COLO668 (cell line): ENCODE measurements around the gene HCFC1R1.

Source experiments
- DNase-seq: peaks from one replicate; lab custom pipeline; 2025; ENCODE audit not compliant: unreplicated experiment; lab: John Stamatoyannopoulos, UW

HCFC1R1 gene

GRCh38 chr16:2979669-2980226 lies 44.0 kb downstream of the HCFC1R1 start:
- peak; percentile 38 for DNase-seq

DNA sequence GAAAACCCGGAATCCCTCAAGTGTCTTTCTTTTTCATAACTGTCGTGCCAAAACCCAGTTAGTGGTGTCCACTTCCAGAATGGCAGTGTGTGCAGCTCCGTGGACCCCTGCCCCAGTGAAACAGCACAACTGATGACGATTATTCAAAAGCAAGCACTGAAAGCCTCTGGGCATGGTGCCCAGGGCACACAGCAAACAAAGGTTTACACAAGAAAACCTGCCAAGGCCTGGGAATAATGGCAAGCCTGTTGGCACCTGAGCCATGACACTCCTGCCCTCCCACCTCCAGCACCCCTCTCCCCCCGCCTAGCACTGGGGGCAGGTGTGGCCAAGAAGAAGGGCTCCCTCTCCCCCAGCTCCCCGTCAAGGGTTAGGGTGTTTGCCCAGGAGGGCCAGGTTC lies 46.3 kb downstream of the HCFC1R1 start:
- DNase-seq = peak; percentile 22

DNA sequence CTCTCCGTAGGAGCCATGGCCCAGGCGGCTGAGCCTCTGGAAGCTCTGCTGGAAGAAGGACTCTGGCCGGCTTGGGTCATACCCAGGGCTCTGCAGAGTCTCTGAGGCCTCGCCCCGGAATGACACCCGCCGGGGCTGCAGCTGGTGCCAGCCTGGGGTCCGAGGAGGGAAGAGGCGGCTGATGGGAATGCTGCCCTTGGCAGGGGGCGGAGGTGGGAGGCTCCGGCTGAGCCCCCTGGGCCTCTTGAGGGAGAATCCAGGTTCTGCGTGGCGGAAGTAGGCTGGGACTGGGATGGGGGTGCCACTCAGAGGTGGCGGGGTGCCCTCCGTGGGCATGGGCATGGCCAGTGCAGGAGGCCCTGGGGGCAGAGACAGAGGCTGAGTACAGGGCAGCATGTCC lies 47.1 kb downstream of the HCFC1R1 start:
- no peak for DNase-seq

- no peak for DNase-seq
Measured at GRCh38 chr16:2976201-2976600, 47.5 kb downstream of the HCFC1R1 start.

GRCh38 chr16:2975161-2975795 lies 48.5 kb downstream of the HCFC1R1 start:
- no peak for DNase-seq

GRCh38 chr16:2974319-2975056 lies 49.3 kb downstream of the HCFC1R1 start:
- DNase-seq = no peak

DNA sequence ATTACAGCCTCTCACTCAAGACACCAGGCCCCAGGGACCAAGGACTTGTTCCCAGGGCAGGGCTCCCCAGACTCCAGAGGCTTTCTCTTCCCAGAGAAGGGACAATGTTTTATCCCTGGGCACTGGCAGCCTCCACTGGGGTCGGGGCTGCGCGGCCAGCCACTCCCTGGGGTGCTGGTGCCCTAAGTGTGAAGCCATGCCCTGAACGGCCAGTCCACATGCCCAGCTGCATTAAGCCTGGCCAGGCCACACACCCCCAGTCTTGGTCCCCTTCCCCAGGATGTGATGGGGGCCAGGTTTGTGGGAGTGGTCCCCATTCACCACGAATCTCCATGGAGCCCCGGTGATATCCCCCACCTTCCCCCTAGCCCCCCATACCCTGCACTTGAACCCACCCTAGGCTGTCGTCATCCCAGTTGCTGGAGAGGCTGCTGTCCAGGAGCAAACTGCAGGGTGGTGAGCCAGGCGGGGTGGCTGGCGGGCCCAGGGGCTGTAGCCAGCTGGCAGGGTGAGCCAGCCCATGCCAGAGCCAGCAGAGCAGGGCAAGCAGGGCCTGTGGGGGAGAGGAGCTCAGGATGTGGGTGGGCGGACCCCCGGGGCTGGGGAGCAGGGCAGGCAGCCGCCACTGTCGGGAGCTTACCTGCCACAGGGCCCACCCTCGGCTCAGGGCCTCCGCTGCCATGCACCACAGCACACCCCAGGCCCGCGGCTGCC lies 50.0 kb downstream of the HCFC1R1 start:
- no peak for DNase-seq

DNA sequence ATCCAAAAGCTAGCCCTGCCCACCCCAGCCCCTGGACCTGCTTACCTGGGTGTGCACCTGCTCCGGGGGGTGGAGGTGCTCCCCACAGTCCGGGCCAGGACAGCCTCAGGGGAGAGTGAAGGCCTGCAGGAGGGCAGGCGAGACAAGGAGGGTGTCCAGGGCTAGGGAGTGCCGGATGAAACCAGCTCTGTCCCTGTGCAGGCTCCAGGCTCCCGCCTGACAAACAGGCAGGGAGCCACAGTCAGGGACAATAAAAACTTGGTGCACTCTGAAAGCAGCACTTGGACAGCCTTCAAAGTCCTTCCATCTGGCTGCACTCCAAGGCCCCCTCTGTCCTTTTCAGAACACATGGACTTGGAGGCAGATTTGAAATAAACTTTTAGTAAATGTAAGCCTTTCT lies 50.6 kb downstream of the HCFC1R1 start:
- DNase-seq = no peak
